NCI-H748 treated with DMSO at 0.1 percent for 48 hours (cell line): ENCODE results near the gene GFPT2.

Source experiments
- DNase-seq: peaks from one replicate; lab custom pipeline; 2025; lab: John Stamatoyannopoulos, UW

The GFPT2 gene

GRCh38 chr5:180353048-180353979, at the start of gene GFPT2:
Gene GFPT2 (minus strand): TSS chr5:180353336. CDS start chr5:180353217, 119 bp downstream.
- peak; percentile 68 for DNase-seq

GRCh38 chr5:180402716-180403115, 49.6 kb upstream of the GFPT2 start:
- DNase-seq, result no peak

- no peak for DNase-seq
These were observed 48.2 kb upstream of the GFPT2 start for GRCh38 chr5:180401229-180401907.

DNA sequence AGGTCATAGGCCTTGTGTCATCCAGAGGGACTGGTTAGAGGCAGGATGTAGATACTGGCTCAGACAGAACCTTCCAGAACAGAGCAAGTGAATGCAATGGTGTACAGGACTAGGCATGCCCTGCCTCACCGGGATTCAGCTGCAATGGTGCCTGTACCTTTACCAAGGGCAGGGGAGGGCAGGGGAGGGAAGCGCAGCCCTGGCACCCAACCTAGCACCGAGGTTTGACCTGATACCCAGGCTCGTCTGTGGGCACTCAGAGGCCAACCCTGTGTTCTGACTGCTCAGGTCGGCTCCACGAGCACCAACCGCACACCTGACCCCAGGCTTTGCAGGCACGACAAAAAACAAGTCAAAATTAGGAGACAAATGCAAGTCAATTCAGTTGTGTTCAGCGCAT, 47.3 kb upstream of the GFPT2 start:
- DNase-seq, result no peak

DNA sequence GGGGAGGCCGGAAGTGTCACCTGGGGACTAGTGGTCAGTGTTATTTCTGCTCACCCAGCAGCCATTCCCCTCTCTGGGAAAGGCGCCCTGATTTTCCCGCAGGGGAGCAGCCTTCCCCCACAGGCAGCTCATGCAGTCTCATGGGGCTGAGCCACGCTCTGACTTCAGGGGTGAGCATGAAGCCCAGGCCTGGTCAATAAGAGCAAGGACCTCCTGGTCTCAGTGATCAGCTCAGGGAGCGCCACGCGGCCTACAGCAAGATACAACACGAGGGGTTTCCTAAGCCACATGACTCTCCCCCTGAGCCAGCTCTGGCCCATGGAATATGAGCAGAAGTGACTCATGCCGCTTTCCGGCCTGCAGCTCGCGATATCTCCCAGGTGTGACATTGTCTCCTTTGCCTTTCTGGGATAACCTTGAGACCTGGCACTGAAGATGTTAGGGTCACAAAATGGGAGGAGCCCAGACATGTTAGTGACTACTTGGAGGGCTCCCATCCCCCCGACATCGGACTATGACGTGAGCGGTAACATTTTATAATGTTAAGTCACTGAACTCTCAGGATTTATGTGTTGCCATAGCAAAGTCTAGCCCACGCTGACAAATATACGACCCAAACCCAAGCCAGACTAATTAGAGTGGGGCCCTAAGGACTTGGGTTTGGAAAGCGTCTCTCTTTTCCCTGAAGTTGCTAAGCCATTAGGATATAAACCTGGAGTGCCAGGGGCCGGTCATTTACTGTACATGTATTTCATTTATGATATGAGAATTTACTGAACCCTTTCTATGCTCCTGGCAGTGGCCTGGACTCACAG, 46.5 kb upstream of the GFPT2 start:
- no peak for DNase-seq

DNA sequence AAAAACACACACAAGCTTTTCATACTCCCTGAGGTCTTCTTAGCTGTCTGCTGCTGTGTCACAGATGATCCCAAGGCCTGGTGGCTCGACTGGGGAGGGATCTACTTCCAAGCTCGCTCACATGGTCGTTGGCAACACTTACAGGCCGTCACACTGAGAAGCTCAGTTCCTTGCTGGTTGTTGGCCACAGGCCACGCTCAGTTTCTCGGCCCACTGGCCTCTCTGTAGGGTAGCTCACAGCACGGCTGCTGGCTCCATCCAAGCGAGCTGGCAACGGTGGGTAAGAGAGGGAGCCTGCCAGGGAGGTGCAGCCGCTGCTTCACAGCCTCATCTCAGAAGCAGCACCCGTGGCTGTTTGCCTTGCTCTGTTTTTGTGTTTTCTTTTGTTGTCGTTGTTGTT, 43.8 kb upstream of the GFPT2 start:
- DNase-seq, result no peak

DNA sequence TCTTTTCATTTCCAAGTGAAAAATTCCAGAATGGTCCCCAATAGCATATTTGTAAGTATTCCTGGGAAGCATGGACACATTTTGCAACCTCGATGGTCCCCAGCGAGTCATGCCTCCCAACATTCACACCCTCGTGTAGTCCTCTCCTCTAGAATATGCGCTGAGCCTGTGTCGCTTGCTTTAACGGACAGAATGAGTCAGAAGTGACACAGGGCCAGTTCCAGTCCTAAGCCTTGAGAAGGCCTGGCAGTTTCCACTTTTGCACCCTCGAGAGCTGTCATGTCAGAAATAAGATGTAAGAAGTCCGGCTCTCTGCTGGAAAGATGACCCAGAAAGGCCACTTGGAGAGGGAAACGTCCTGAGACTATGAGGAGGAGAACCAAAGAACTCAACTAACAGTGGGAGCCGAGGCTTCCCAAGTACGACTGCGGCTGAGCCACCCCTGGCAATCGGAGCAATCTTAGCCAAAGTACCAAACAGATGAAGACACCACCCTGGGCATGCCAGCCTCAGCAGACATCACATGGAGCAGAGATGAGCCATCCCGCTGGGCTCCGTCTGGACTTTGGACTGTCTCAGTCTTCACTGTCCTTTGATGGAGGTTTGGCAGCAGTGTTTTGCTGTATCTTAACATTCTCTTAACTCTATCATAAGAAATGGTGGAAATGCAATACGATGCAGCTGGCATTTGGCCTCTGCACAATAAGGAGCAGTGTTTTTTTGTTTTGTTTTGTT, 42.6 kb upstream of the GFPT2 start:
- DNase-seq, result no peak

- no peak for DNase-seq
These were observed 41.0 kb upstream of the GFPT2 start for GRCh38 chr5:180394031-180394636.

GRCh38 chr5:180391276-180391675, 38.1 kb upstream of the GFPT2 start:
- DNase-seq, result no peak

DNA sequence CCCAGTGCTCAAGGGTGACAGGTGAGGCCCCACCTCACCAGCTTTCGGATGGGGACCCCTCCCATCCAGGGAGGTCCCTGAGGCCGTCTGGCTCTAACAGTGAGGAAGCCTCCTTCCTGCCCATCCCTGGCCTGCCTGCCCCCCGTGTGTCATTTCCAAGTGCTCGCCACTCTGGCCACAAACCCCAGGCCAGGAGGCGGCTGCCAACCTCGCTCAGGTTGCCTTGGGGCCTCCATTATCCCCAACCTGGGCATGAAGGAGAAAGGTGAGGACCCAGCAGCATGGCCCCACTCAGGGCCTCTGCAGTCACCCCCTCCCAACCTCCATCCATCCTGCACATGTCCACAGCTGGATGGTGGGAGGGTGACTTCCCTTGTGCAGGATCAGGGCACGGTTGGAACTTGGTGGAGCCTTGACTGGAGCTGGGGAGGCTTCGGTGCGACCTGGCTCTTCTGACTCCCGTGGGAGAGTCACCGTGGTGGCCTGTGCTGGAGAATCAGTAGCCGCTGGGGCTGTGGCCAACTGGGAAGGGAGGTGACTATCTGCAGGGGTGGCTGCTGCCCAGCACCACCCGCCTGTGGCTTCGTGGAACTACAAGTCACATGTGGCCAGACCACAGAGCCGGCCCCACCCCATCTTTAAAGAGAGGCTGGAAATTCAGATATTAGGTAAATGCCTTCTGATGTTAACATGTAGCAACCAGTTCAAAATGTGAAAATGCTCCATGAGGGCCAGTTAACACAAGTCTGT, 37.5 kb upstream of the GFPT2 start:
- DNase-seq, result no peak

DNA sequence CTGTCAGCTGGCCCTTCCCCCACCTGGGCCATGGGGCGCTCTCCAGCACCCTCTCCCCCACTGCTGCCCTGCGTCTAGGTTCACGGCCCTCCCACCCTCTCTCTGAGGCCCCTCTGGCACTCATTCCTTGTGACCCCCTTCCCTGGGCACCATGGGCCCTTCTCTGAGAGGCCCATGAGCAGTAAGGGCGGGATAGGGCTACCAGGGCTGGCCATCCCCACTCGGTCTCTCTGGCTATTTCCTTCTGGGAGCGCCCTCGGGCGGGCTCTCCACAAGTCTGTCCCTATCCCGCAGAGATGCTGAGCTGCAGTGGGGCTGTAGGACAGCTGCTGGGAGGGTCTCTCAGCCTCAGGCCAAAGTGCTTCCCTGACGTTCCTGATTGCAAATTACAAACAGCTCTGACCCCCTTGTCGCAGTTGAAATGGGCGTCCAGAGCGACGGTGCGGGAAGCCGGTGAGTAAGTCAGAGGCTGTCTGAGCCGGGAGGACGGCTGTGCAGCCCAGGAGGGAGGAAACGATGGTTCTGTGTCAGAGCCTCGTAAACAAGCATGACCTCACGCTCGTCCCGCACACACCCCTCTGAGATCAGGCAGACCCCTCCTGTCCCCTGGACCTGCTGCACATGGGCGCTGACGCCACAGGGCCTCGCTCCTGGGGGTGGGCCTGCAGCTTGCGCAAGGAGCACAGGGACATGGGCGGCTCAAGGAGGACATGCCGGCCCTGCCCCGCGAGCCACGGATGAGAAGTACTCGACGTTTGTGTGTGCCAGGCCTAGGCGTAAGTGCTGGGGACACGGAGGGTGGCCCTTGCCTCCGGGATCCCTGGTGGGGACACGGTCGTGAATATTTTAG, 36.3 kb upstream of the GFPT2 start:
- DNase-seq, result no peak

DNA sequence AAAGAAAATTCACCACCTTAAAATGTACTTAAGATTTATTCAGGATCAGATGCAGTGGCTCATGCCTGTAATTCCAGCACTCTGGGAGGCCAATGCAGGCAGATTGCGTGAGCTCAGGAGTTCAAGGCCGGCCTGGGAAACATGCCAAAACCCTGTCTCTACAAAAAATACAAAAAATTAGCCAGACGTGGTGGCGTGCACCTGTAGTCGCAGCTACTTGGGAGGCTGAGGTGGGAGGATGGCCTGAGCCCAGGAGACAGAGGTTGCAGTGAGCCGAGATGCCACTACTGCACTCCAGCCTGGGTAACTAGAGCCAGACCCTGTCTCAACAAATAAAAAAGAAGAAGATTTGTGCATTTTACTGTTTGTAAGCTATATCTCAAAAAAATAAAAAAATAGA, 34.7 kb upstream of the GFPT2 start:
- DNase-seq, result no peak

DNA sequence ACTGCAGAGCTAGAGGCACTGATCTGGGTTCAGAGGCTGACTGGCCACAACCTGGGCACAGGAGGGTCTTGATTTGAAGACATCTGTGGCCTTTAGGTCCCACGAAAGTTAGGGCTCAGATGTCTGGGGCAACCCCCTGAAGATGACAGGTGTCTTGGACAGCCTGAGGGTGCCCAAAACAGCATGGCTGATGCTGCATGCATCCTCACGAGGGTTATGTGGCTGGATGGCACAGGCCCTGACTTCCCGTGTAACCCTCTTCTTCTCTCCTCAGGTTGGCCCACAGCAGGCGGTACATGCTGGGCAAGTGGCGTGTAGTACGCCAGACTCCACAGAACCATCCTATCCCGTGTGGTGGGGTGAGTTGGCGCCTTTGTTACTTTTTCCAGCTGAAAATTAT, 29.8 kb upstream of the GFPT2 start:
- DNase-seq, result no peak

DNA sequence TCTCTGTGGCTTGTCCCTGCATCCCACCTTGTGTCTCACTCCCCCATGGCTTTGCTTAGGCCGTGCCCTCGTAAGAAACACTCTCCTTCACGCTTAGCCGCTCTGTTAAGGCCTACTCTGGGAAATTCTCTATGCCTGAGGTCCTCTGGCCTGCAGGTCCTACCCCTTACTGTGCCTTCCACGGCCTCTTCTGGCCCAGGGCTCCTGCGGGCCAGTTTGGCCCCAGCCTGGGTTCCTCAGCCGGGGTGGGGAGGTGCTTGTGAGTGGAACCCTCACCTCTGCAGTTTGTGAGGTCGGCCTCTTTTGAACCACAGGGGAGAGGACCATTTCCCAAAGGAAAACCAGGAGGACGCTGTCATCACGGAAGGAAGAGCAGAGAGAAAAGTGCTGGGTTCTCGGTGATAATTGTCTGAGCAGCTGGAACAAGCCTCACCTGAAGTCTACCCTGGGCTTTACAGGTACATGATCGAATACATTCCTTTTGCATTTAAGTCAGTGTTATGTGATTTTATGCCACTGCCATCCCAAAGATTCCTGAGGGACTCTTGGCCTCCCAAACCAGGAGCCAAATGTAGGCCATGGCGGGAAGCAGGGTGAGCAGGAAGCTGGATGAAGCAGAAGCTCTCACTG, 28.8 kb upstream of the GFPT2 start:
- DNase-seq, result no peak

GRCh38 chr5:180381428-180381827, 28.3 kb upstream of the GFPT2 start:
- DNase-seq, result no peak

DNA sequence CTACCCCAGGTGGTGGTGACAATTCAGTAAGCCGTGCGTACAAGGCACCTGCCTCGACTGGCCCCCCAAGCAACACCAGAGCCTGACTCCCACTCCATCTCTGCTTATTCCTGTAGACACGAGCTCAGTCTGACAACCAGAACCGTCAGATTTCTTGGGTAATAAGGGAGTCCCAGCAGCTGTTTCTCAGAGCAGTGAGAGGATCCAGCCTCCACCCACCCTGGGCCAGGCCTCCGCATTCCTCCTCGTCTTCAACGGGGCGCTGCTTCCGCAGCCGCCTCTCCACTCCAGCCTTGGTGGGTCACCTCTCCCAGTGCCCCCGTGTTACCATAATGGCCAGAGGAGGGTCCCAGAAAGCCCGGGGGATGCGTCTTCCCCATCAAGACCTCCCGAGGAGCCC, 27.7 kb upstream of the GFPT2 start:
- no peak for DNase-seq

GRCh38 chr5:180380441-180380840, 27.3 kb upstream of the GFPT2 start:
- no peak for DNase-seq

GRCh38 chr5:180379355-180380070, 26.4 kb upstream of the GFPT2 start:
- DNase-seq, result no peak
